Vagina (tissue), 2 donors: ENCODE data around the gene TAS2R14. TPM values are rescaled to one million over a fixed set of nuclear protein-coding genes. Genes with fewer than 3 reads are reported as not detected.

Experiments
- DNase-seq, 2 donors: peaks; one replicate each; pipeline ENCODE4 v3.0.0-alpha.2; 2017; ENCODE audit errors: extremely low spot score in 2 of 2
- H3K27ac ChIP-seq: fragments of 200-600 bp; sonication (generic); one replicate; pipeline ENCODE4 v1.5.1; 2019
- H3K27me3 ChIP-seq: fragments of 200-600 bp; sonication (generic); one replicate; pipeline ENCODE4 v1.5.1; 2019
- H3K36me3 ChIP-seq, 2 donors: fragments of 200-600 bp; sonication (generic); one replicate each; pipeline ENCODE4 v1.5.1; 2017 to 2019
- H3K4me1 ChIP-seq: fragments of 200-600 bp; sonication (generic); one replicate; pipeline ENCODE4 v1.5.1; 2019
- H3K4me3 ChIP-seq, 2 donors: fragments of 200-600 bp; sonication (generic); 1 replicate in 1 of 2; 2 replicates in 1 of 2; pipeline ENCODE4 v1.5.1; 2016 to 2019
- H3K9me3 ChIP-seq: fragments of 200-600 bp; sonication (generic); one replicate; pipeline ENCODE4 v1.5.1; 2019
- POLR2A ChIP-seq, 2 donors: fragments of 450-650 bp; IDR thresholded peaks; one replicate each; pipeline ENCODE4 v1.6.1; 2017; ENCODE audit warnings: antibody characterized with exemption in 2 of 2, mild to moderate bottlenecking in 2 of 2, moderate library complexity in 2 of 2
- POLR2AphosphoS5 ChIP-seq, 2 donors: sonication (generic); formaldehyde crosslinking; IDR thresholded peaks; one replicate each; pipeline ENCODE4 v1.9.0; 2017; ENCODE audit warnings: antibody characterized with exemption in 2 of 2, mild to moderate bottlenecking in 2 of 2, low read depth in 1 of 2; ENCODE audit not compliant: insufficient read depth in 1 of 2
- intact Hi-C: fragments of 100-400 bp; cut with DNase I; formaldehyde crosslinking; loops from one replicate; pipeline ENCODE4 v1.15.1; 2023
- total RNA-seq: library from RNA; depleted of rRNA; stranded (reverse); fragments of >200 nt; gene quantifications from one replicate; pipeline ENCODE4 v1.2.3, GENCODE V29; 2016
- TF ChIP-seq, protein P1 (sequence below), 3 experiments: fragments of 450-650 bp in 2 of 3; fragments of 200-600 bp in 1 of 3; sonication (generic) in 1 of 3; IDR thresholded peaks; one replicate each; pipeline ENCODE4 v1.5.1; 2017 to 2019; ENCODE audit warnings: antibody characterized with exemption in 3 of 3, mild to moderate bottlenecking in 2 of 3, moderate library complexity in 2 of 3

TAS2R14 gene
- total RNA-seq, 1 donor from 2014 or later, result 5.2 TPM

DNA sequence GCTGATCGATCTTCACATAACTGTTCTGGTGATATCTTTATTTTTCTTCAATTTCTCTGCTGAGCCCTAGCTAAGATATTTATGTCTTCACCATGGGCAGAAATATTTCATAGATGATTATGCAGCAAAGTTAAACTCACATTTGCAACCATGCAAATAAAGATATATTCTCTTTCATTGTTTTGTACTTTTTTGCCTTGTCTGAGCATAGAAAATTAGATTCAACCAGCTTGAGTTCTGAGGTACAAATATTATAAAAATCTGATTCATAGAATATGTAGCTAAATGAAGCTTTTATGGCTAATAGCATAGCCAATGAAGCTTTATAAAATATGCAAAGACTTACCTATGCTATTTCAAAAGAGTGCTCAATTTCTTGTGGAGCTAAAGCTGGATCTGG is 29.6 kb downstream of the TAS2R14 start, which contains the start of gene TAS2R13:
Gene TAS2R13 (minus strand): TSS at position 101 of the 400 bp plus-strand sequence. CDS start 264 bp downstream, outside the sequence.
- peaks cover 3% of the 10 kb centered on the region for H3K9me3 ChIP-seq
- no peaks in the 10 kb centered on the region for H3K4me1 ChIP-seq
- H3K27ac ChIP-seq, result no peak within 1 kb of the TSS
- H3K36me3 ChIP-seq, result no peaks in the 10 kb centered on the region
- intact Hi-C loops, result no loop called here
- TF ChIP-seq POLR2A (IDR thresholded peaks at IDR 0.05), result no peak
- H3K27me3 ChIP-seq, result no peaks in the 10 kb centered on the region
- H3K4me3 ChIP-seq, result no peak within 1 kb of the TSS
- no peak for DNase-seq

DNA sequence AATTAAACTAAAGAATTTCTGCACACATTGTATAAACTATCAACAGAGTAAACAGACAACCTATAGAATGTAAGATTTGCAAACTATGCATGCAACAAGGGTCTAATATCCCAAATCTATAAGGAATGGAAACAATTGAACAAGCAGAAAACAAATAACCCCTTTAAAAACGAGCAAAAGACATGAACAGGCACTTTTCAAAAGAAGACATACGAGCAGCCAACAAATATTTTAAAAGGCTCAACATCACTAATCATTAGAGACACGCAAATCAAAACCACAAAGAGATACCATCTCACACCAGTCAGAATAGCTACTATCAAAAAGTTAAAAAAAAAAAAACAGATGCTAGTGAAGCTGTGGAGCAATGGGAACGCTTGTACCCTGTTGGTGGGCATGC is 34.4 kb downstream of the TAS2R14 start:
- Histone ChIP-seq H3K36me3 (no peaks in the 10 kb centered on the region), H3K27ac (no peak overlapping the region), H3K9me3 (peaks cover 23% of the 10 kb centered on the region), H3K4me1 (no peaks in the 10 kb centered on the region), H3K27me3 (no peaks in the 10 kb centered on the region), H3K4me3 (no peak overlapping the region)
- DNase-seq, result no peak
- TF ChIP-seq POLR2AphosphoS5 (IDR thresholded peaks at IDR 0.05; ENCODE audit: insufficient read depth in 1 of 2, low read depth in 1 of 2) (no peak), POLR2A (IDR thresholded peaks at IDR 0.05) (no peak)
- TF ChIP-seq, protein P1, sequence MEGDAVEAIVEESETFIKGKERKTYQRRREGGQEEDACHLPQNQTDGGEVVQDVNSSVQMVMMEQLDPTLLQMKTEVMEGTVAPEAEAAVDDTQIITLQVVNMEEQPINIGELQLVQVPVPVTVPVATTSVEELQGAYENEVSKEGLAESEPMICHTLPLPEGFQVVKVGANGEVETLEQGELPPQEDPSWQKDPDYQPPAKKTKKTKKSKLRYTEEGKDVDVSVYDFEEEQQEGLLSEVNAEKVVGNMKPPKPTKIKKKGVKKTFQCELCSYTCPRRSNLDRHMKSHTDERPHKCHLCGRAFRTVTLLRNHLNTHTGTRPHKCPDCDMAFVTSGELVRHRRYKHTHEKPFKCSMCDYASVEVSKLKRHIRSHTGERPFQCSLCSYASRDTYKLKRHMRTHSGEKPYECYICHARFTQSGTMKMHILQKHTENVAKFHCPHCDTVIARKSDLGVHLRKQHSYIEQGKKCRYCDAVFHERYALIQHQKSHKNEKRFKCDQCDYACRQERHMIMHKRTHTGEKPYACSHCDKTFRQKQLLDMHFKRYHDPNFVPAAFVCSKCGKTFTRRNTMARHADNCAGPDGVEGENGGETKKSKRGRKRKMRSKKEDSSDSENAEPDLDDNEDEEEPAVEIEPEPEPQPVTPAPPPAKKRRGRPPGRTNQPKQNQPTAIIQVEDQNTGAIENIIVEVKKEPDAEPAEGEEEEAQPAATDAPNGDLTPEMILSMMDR (IDR thresholded peaks at IDR 0.05), result no peak
- intact Hi-C loops, result no loop called here

DNA sequence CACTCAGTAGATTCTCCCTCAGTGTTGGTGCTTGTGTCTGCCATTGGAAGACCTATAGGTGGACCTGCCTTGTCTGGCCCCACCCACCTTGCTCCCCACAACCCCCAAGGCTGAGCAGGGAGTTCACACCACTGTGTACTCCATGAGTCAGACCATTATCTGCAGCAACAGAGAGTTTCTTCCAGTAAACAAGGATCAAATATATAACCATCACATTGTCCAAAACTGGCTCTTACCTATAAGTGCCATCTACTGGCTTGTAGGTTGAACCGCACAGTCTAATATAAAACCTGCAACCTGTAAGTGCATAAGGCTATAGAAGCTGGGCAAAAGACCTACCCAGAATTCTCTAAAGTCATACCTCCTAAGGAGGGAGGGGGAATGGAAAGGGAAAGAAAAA is 37.6 kb downstream of the TAS2R14 start:
- Histone ChIP-seq H3K4me1 (no peaks in the 10 kb centered on the region), H3K27me3 (no peaks in the 10 kb centered on the region), H3K9me3 (peaks cover 23% of the 10 kb centered on the region), H3K36me3 (no peaks in the 10 kb centered on the region), H3K4me3 (no peak overlapping the region), H3K27ac (no peak overlapping the region)
- no peak for DNase-seq
- no peak for TF ChIP-seq POLR2AphosphoS5 (IDR thresholded peaks at IDR 0.05; ENCODE audit: insufficient read depth in 1 of 2, low read depth in 1 of 2)
- TF ChIP-seq, protein P1 (IDR thresholded peaks at IDR 0.05), result no peak
- TF ChIP-seq POLR2A (IDR thresholded peaks at IDR 0.05), result no peak
- intact Hi-C loops, result no loop called here

DNA sequence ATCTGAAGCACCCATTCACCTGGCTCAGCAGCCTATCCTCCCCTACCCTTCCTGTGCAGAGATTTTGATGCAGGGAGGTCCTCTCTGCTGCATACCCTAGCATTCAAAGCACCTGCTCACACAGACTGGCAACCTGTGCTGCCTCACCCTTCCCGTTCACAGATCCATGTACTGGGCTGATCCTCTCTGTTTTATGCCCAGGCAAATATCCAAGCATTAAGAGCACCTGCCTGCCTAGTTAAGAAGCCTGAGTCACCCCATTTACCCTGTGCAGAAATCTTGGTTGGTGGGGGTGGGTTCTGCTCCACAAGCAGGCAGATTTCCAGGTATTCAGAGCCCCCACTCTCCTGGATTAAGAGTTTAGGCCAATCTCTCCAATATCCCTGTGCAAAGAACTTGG is 38.1 kb downstream of the TAS2R14 start:
- Histone ChIP-seq H3K4me1 (no peaks in the 10 kb centered on the region), H3K27me3 (no peaks in the 10 kb centered on the region), H3K36me3 (no peaks in the 10 kb centered on the region), H3K4me3 (no peak overlapping the region), H3K27ac (no peak overlapping the region), H3K9me3 (peaks cover 23% of the 10 kb centered on the region)
- DNase-seq, result no peak
- TF ChIP-seq, protein P1 (IDR thresholded peaks at IDR 0.05), result no peak
- no peak for TF ChIP-seq POLR2AphosphoS5 (IDR thresholded peaks at IDR 0.05; ENCODE audit: insufficient read depth in 1 of 2, low read depth in 1 of 2)
- intact Hi-C loops, result no loop called here

DNA sequence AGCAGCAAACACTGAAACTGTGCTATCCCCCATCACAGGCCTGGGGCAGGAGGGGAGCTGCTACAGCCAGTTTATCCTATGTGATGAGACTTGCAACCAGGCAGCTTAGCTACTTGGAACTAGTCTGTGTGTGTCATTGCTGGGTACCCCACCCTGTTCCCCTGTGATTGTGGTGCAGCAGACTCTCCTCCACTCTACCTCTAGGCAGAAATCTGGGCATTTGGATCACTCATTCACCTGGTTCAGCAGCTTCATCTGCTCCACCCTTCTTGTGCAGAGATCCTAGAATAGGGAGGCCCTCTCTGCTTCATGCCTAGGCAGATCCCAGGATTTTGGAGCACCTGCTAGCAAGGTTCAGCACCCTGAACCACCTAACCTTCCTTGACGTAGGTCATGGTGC is 38.5 kb downstream of the TAS2R14 start:
- H3K27ac ChIP-seq, result no peak overlapping the region
- H3K4me3 ChIP-seq, result no peak overlapping the region
- intact Hi-C loops, result no loop called here
- no peak for TF ChIP-seq POLR2AphosphoS5 (IDR thresholded peaks at IDR 0.05; ENCODE audit: insufficient read depth in 1 of 2, low read depth in 1 of 2)
- TF ChIP-seq POLR2A (IDR thresholded peaks at IDR 0.05), result no peak
- TF ChIP-seq, protein P1 (IDR thresholded peaks at IDR 0.05), result no peak
- no peak for DNase-seq
- peaks cover 23% of the 10 kb centered on the region for H3K9me3 ChIP-seq
- no peaks in the 10 kb centered on the region for H3K27me3 ChIP-seq
- no peaks in the 10 kb centered on the region for H3K4me1 ChIP-seq
- H3K36me3 ChIP-seq, result no peaks in the 10 kb centered on the region
